SJSA1 (cell line): Measurements from ENCODE around the gene CCNF. TPM values are rescaled to one million over a fixed set of nuclear protein-coding genes. Genes with fewer than 3 reads are reported as not detected.

ENCODE experiments used
- DNase-seq, 2 experiments: peaks; one replicate each; pipeline ENCODE4 v3.0.0-alpha.2; 2015 to 2020; ENCODE audit warnings: low spot score in 2 of 2, low read depth in 1 of 2
- H3K27ac ChIP-seq: fragments of 250-450 bp; sonication (Bioruptor Pico); 2 replicates; pipeline ENCODE4 v1.5.1; 2020; ENCODE audit warnings: mild to moderate bottlenecking, moderate library complexity
- H3K27me3 ChIP-seq: fragments of 250-450 bp; sonication (Bioruptor Pico); replicated peaks from 2 replicates; pipeline ENCODE4 v1.5.1; 2020; ENCODE audit warnings: mild to moderate bottlenecking, moderate library complexity
- H3K36me3 ChIP-seq: fragments of 250-450 bp; sonication (Bioruptor Pico); 2 replicates; pipeline ENCODE4 v1.5.1; 2020; ENCODE audit warnings: mild to moderate bottlenecking
- H3K4me1 ChIP-seq: fragments of 250-450 bp; sonication (Bioruptor Pico); replicated peaks from 2 replicates; pipeline ENCODE4 v1.6.1; 2021; ENCODE audit warnings: mild to moderate bottlenecking
- H3K4me3 ChIP-seq: fragments of 250-450 bp; sonication (Bioruptor Pico); 2 replicates; pipeline ENCODE4 v1.5.1; 2020; ENCODE audit warnings: mild to moderate bottlenecking
- H3K9me3 ChIP-seq: fragments of 250-450 bp; sonication (Bioruptor Pico); replicated peaks from 2 replicates; pipeline ENCODE4 v1.5.1; 2020; ENCODE audit warnings: mild to moderate bottlenecking
- total RNA-seq: library from RNA; depleted of rRNA; stranded (reverse); fragments of >200 nt; shearing (Covaris generic); gene quantifications from 2 replicates; pipeline ENCODE4 v1.2.3, GENCODE V29; 2014

Gene CCNF
- total RNA-seq, 1 experiment from 2014 or later = 48.2 TPM

GRCh38 chr16:2466667-2467527 lies 37.6 kb downstream of the CCNF start:
- Histone ChIP-seq H3K36me3 (peaks cover 23% of the 10 kb centered on the region), H3K27me3 (0 out of 2 replicates have a peak, but pooled peaks cover 3% of the 10 kb centered on the region), H3K4me1 (peaks cover 56% of the 10 kb centered on the region), H3K27ac (peak overlapping the region; percentile 66), H3K9me3 (no peaks in the 10 kb centered on the region), H3K4me3 (no peak overlapping the region; the same call in 1 of the 2 replicates)
- DNase-seq = no peak

- DNase-seq = peak; percentile 58 to 89
- Histone ChIP-seq H3K9me3 (no peaks in the 10 kb centered on the region), H3K27me3 (0 out of 2 replicates have a peak, but pooled peaks cover 3% of the 10 kb centered on the region), H3K4me3 (peak overlapping the region; percentile 41), H3K4me1 (peaks cover 60% of the 10 kb centered on the region), H3K27ac (peak overlapping the region; percentile 66), H3K36me3 (peaks cover 15% of the 10 kb centered on the region)
Observed at GRCh38 chr16:2467528-2468232, 38.4 kb downstream of the CCNF start.

- peak in 1 of 2 experiments; percentile 47 for DNase-seq
- Histone ChIP-seq H3K4me3 (peak overlapping the region; percentile 41), H3K4me1 (peaks cover 57% of the 10 kb centered on the region), H3K27me3 (0 out of 2 replicates have a peak, but pooled peaks cover 3% of the 10 kb centered on the region), H3K27ac (peak overlapping the region; percentile 60), H3K9me3 (no peaks in the 10 kb centered on the region), H3K36me3 (peaks cover 13% of the 10 kb centered on the region; the same call in 1 of the 2 replicates)
Observed at GRCh38 chr16:2468233-2468724, 39.0 kb downstream of the CCNF start.

GRCh38 chr16:2468725-2469398 lies 39.6 kb downstream of the CCNF start:
- H3K9me3 ChIP-seq = no peaks in the 10 kb centered on the region
- H3K27me3 ChIP-seq = 0 out of 2 replicates have a peak, but pooled peaks cover 3% of the 10 kb centered on the region
- H3K4me3 ChIP-seq = no peak overlapping the region
- peaks cover 60% of the 10 kb centered on the region for H3K4me1 ChIP-seq
- H3K36me3 ChIP-seq = peaks cover 11% of the 10 kb centered on the region; the same call in 1 of the 2 replicates
- DNase-seq = peak in 1 of 2 experiments; percentile 43
- H3K27ac ChIP-seq = no peak overlapping the region

GRCh38 chr16:2469399-2470233 lies 40.4 kb downstream of the CCNF start:
- Histone ChIP-seq H3K27ac (no peak overlapping the region), H3K36me3 (peaks cover 15% of the 10 kb centered on the region), H3K4me1 (peaks cover 64% of the 10 kb centered on the region), H3K4me3 (no peak overlapping the region), H3K9me3 (no peaks in the 10 kb centered on the region; the same call in 1 of the 2 replicates), H3K27me3 (0 out of 2 replicates have a peak, but pooled peaks cover 3% of the 10 kb centered on the region)
- no peak for DNase-seq

- DNase-seq = no peak
- Histone ChIP-seq H3K4me3 (no peak overlapping the region), H3K27me3 (0 out of 2 replicates have a peak, but pooled peaks cover 3% of the 10 kb centered on the region), H3K9me3 (no peaks in the 10 kb centered on the region; the same call in 1 of the 2 replicates), H3K27ac (no peak overlapping the region), H3K36me3 (peaks cover 17% of the 10 kb centered on the region), H3K4me1 (peaks cover 65% of the 10 kb centered on the region)
Observed at GRCh38 chr16:2470234-2470601, 41.0 kb downstream of the CCNF start.

GRCh38 chr16:2470603-2471015 lies 41.4 kb downstream of the CCNF start:
- 0 out of 2 replicates have a peak, but pooled peaks cover 3% of the 10 kb centered on the region for H3K27me3 ChIP-seq
- H3K9me3 ChIP-seq = no peaks in the 10 kb centered on the region; the same call in 1 of the 2 replicates
- no peak for DNase-seq
- peaks cover 13% of the 10 kb centered on the region for H3K36me3 ChIP-seq
- H3K27ac ChIP-seq = no peak overlapping the region
- no peak overlapping the region for H3K4me3 ChIP-seq
- H3K4me1 ChIP-seq = peaks cover 66% of the 10 kb centered on the region

GRCh38 chr16:2471016-2471652 lies 41.9 kb downstream of the CCNF start, which contains the start of gene NTN3:
TSS of gene NTN3 (plus strand) at chr16:2471297. CDS start at chr16:2471702, 405 bp downstream.
- Histone ChIP-seq H3K36me3 (peaks cover 8% of the 10 kb centered on the region), H3K4me1 (peaks cover 68% of the 10 kb centered on the region), H3K9me3 (no peaks in the 10 kb centered on the region; the same call in 1 of the 2 replicates), H3K27me3 (0 out of 2 replicates have a peak, but pooled peaks cover 3% of the 10 kb centered on the region), H3K4me3 (peak within 1 kb of the TSS; percentile 16), H3K27ac (no peak within 1 kb of the TSS)
- no peak for DNase-seq

- peaks cover 8% of the 10 kb centered on the region for H3K36me3 ChIP-seq
- 0 out of 2 replicates have a peak, but pooled peaks cover 3% of the 10 kb centered on the region for H3K27me3 ChIP-seq
- peak overlapping the region; percentile 16 for H3K4me3 ChIP-seq
- no peaks in the 10 kb centered on the region; the same call in 1 of the 2 replicates for H3K9me3 ChIP-seq
- DNase-seq = no peak
- H3K27ac ChIP-seq = no peak overlapping the region
- H3K4me1 ChIP-seq = peaks cover 68% of the 10 kb centered on the region
Observed at GRCh38 chr16:2471653-2472487, 42.6 kb downstream of the CCNF start.

GRCh38 chr16:2472488-2472864 lies 43.2 kb downstream of the CCNF start:
- Histone ChIP-seq H3K36me3 (peaks cover 8% of the 10 kb centered on the region), H3K4me1 (peaks cover 62% of the 10 kb centered on the region), H3K27me3 (0 out of 2 replicates have a peak, but pooled peaks cover 3% of the 10 kb centered on the region), H3K27ac (no peak overlapping the region), H3K4me3 (no peak overlapping the region), H3K9me3 (no peaks in the 10 kb centered on the region; the same call in 1 of the 2 replicates)
- DNase-seq = no peak

GRCh38 chr16:2472885-2473445 lies 43.7 kb downstream of the CCNF start:
- no peaks in the 10 kb centered on the region; the same call in 1 of the 2 replicates for H3K9me3 ChIP-seq
- H3K27ac ChIP-seq = no peak overlapping the region
- no peak overlapping the region for H3K4me3 ChIP-seq
- H3K4me1 ChIP-seq = peaks cover 57% of the 10 kb centered on the region
- DNase-seq = no peak
- 0 out of 2 replicates have a peak, but pooled peaks cover 3% of the 10 kb centered on the region for H3K27me3 ChIP-seq
- H3K36me3 ChIP-seq = peaks cover 8% of the 10 kb centered on the region
